ENCODE measurements around the gene EDRF1.
A peak's percentile ranks its signal among the peaks of the same experiment; 100 is the strongest.

Gene EDRF1, protein sequence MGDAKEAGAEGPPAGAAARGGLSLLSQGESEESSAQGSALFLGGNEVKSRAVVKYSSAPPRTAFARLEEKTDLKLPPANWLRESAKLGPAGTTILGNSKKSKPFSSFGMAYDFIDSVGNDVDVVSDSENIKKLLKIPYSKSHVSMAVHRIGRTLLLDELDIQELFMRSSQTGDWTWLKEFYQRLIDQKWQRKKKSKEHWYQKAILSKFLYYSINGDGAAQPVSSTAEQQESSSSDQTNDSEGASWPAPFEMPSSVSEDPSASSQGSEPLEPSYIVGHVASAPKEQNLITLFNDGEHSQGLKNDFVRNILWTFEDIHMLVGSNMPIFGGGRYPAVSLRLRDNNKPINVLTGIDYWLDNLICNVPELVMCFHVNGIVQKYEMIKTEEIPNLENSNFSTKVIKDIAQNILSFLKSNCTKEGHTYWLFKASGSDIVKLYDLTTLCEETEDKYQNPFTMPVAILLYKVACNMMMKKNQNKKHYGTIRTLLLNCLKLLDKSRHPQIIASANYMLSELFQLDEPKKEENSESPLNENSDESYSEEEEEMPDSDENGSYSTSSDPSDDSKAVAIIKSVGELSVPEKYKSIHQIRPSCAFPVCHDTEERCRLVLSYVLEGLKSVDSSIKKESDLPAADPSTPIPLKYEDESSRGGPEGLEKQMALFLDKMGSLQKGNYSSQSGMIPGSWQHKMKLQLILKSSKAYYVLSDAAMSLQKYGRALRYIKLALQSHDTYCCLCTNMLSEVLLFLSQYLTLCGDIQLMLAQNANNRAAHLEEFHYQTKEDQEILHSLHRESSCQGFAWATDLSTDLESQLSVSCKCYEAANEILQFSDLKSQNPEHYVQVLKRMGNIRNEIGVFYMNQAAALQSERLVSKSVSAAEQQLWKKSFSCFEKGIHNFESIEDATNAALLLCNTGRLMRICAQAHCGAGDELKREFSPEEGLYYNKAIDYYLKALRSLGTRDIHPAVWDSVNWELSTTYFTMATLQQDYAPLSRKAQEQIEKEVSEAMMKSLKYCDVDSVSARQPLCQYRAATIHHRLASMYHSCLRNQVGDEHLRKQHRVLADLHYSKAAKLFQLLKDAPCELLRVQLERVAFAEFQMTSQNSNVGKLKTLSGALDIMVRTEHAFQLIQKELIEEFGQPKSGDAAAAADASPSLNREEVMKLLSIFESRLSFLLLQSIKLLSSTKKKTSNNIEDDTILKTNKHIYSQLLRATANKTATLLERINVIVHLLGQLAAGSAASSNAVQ

DNA sequence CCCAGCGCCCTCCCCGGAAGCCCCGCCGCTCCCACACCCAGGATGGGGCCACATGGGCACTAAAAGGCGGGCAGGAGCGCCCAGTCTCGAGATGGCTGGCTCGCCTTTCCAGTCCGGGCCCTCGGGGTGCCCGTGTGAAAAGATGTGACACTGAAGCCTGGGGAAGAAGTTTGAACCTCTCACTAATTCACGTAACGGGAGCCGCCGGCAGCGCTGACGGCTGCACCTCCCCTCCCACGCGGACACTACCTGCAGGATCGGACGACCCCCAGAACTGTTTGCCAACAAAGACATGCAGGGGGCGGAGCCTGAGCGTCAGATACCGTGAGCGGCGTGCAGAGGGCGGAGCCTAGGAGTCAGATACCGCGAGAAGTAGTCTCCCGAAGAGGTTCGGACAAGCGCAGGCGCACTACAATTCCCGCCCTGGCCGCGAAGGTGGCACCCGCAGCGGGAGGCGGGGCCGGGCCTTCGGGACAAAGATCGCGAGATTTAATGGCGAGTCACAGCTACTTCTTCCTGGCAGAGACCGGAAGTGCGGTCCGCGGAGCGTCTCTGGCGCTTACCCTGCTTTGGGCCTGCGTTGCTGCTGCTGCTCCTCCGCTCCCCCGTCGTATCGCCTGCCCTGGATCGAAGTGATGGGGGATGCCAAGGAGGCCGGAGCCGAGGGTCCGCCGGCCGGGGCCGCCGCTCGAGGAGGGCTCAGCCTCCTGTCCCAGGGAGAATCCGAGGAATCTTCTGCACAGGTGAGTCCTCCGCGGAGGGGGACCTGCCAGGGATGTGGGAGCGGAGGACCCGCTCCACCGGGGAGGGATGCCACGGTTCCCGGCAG, at the start of gene EDRF1:
Gene EDRF1, plus strand, starts transcription at position 537 of the 829 bp plus-strand sequence. Its CDS starts 99 bp downstream, at position 636.
- Mint-ChIP-seq H3K27ac (ENCODE audit: low read depth) (peak within 1 kb of the TSS; percentile 98), H3K27me3 (no peaks in the 10 kb centered on the region), H3K4me1 (peaks cover 20% of the 10 kb centered on the region), H3K9me3 (no peaks in the 10 kb centered on the region), H3K36me3 (ENCODE audit: insufficient read depth) (peaks cover 42% of the 10 kb centered on the region), H3K4me3 (peak within 1 kb of the TSS; percentile 95)
- DNase-seq (ENCODE audit: low spot score in 2 of 2) (peak; percentile 98 to 99), ATAC-seq (replicated peaks; ENCODE audit: extremely low read depth, poor library complexity, severe bottlenecking) (peak; percentile 89)

DNA sequence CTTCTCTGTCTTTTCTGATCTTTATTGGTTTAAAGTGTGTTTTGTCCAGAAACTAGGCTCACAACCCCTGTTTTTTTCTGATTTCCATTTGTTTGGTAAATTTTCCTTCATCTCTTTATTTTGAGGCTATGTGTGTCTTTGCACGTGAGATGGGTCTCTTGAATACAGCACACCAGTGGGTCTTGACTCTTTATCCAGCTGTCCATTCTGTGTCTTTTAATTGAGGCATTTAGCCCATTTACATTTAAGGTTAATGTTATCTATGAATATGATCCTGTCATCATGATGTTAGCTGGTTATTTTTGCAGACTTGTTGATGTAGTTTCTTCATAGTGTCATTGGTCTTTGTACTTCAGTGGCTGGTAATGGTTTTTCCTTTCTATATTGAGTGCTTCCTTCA, 46.6 kb upstream of the EDRF1 start:
- peaks cover 5% of the 10 kb centered on the region for H3K4me1 Mint-ChIP-seq
- DNase-seq (ENCODE audit: low spot score in 2 of 2) (no peak), ATAC-seq (replicated peaks; ENCODE audit: extremely low read depth, poor library complexity, severe bottlenecking) (no peak)
- H3K27me3 Mint-ChIP-seq: peaks cover 68% of the 10 kb centered on the region
- no peaks in the 10 kb centered on the region for H3K36me3 Mint-ChIP-seq (ENCODE audit: insufficient read depth)
- no peak overlapping the region for H3K27ac Mint-ChIP-seq (ENCODE audit: low read depth)
- peaks cover 37% of the 10 kb centered on the region for H3K9me3 Mint-ChIP-seq
- H3K4me3 Mint-ChIP-seq: no peak overlapping the region

DNA sequence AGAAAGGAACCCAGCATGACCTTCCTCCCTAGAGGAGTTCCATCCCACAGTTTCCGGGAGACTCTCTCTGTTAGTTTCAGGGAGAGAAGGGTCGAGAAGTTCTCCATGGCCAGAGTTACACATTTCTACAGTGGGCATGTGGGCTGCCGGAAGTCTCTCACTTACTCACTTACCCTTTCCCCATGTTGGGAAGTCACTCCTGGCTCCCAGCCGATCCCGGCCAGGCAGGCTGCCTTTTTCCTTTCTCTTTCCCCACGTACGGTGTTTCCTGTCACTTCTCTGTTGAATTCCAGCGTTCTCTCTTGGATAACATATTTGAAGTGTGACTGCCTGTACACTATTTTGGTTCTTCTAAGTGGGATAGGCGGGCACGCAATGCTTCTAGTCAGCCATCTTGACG, 40.1 kb upstream of the EDRF1 start:
- Mint-ChIP-seq H3K36me3 (ENCODE audit: insufficient read depth) (no peaks in the 10 kb centered on the region), H3K27ac (ENCODE audit: low read depth) (no peak overlapping the region), H3K9me3 (peaks cover 12% of the 10 kb centered on the region), H3K4me3 (no peak overlapping the region), H3K4me1 (no peaks in the 10 kb centered on the region), H3K27me3 (peaks cover 55% of the 10 kb centered on the region)
- DNase-seq (ENCODE audit: low spot score in 2 of 2): no peak
- ATAC-seq (replicated peaks; ENCODE audit: extremely low read depth, poor library complexity, severe bottlenecking): no peak

DNA sequence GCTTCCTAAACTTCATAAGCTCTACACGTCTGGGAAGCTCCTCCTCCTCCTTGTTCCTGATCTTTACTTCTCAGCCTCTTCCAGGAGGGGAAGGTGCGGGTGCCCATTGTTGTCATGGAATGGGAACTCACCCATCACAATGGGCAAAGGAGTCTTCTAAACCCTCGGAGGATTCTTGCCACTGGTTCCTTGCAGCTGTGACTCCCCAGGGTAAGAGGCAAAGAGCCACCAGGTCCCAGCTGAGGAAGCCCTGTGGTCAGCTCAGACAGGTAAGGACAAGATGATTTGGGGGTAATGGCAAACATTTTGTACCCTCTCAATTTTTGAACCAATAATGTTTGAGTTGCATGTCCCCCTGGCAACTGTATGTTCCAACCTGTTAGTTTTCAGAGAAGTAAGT, 36.4 kb upstream of the EDRF1 start, which contains the start of gene TEX36:
Gene TEX36, minus strand, starts transcription at position 101 of the 400 bp plus-strand sequence. CDS start 174 bp downstream, outside the sequence.
- Mint-ChIP-seq H3K4me3 (no peak within 1 kb of the TSS), H3K4me1 (no peaks in the 10 kb centered on the region), H3K27me3 (peaks cover 35% of the 10 kb centered on the region), H3K36me3 (ENCODE audit: insufficient read depth) (no peaks in the 10 kb centered on the region), H3K27ac (ENCODE audit: low read depth) (no peak within 1 kb of the TSS), H3K9me3 (peaks cover 3% of the 10 kb centered on the region)
- DNase-seq (ENCODE audit: low spot score in 2 of 2): no peak
- ATAC-seq (replicated peaks; ENCODE audit: extremely low read depth, poor library complexity, severe bottlenecking): no peak

DNA sequence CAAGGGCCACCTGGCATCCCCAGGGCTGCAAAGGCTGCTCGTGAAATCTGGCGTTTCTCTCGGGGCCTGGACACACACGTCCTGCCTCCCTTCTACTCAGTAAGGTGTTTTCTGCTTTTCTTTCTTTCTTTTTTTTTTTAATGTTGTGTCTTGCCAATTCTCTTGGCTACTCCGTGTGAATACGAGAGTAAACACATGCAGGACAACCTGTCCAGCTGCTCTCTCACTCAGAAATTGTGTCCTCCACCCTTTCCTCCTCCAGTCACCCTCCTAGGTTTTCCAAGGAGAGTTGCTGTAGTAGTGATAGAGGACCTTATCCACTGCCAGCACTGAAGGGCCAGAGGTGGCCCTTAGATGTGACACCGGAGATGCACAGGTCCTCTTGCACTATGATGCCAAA, 35.7 kb upstream of the EDRF1 start:
- DNase-seq (ENCODE audit: low spot score in 2 of 2): no peak
- Mint-ChIP-seq H3K27ac (ENCODE audit: low read depth) (no peak overlapping the region), H3K27me3 (peaks cover 35% of the 10 kb centered on the region), H3K36me3 (ENCODE audit: insufficient read depth) (no peaks in the 10 kb centered on the region), H3K4me3 (no peak overlapping the region), H3K4me1 (no peaks in the 10 kb centered on the region), H3K9me3 (no peaks in the 10 kb centered on the region)
- ATAC-seq (replicated peaks; ENCODE audit: extremely low read depth, poor library complexity, severe bottlenecking): no peak

DNA sequence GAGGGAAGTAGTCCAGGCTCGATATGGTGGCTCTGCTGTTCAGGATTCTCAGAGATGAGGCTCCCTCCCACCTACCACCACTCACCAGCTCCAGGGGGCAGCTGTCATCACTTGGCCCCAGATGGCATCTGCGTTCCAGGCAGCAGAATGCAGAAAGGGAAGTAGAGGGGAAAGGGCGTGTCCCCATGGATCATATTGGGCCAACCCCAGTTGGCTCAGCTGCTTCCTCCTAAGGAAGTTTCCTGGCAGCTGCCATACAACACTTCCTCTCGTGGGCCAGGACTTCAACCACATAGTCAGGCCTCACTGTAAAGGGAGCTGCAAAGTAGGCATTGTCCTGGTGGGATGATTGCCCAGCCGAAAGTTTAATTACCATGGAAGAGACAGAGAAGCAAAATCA, 34.9 kb upstream of the EDRF1 start:
- Mint-ChIP-seq H3K36me3 (ENCODE audit: insufficient read depth) (no peaks in the 10 kb centered on the region), H3K4me3 (no peak overlapping the region), H3K4me1 (no peaks in the 10 kb centered on the region), H3K27me3 (peaks cover 35% of the 10 kb centered on the region), H3K27ac (ENCODE audit: low read depth) (no peak overlapping the region), H3K9me3 (no peaks in the 10 kb centered on the region)
- no peak for DNase-seq (ENCODE audit: low spot score in 2 of 2)
- ATAC-seq (replicated peaks; ENCODE audit: extremely low read depth, poor library complexity, severe bottlenecking): no peak

DNA sequence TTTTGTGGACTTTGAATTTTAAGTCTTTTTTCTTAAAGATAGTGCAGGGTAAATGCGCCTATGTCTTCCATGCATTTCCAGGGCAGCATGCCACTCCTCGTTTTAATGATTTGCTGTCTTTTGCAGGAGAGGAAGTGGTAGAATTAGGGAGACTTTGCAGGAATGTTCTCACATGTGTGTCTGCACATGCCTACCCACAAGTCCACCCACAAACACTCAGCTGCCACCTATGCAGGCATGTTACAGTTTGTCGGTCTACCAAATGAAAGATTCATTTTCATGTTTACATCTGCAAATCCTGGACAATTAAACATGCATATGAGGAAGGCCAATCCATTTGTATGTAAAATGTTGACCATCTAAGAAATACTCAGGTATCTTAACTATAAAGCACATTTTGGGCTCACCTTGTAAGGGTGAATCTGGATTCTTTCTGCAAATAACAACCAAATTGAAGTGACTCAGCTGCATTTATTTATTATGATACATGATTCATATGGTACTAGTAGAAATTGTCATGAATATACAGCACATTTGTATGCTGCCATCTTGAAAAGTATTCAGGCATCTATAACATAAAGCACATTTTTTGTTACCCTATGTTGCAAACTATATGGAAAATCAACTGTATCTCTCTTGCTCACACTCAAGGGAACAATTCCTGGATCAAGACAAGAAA, 31.9 kb upstream of the EDRF1 start:
- ATAC-seq (replicated peaks; ENCODE audit: extremely low read depth, poor library complexity, severe bottlenecking): no peak
- DNase-seq (ENCODE audit: low spot score in 2 of 2): no peak
- H3K4me3 Mint-ChIP-seq: no peak overlapping the region
- H3K27ac Mint-ChIP-seq (ENCODE audit: low read depth): no peak overlapping the region
- no peaks in the 10 kb centered on the region for H3K36me3 Mint-ChIP-seq (ENCODE audit: insufficient read depth)
- no peaks in the 10 kb centered on the region for H3K9me3 Mint-ChIP-seq
- H3K4me1 Mint-ChIP-seq: peaks cover 5% of the 10 kb centered on the region
- peaks cover 17% of the 10 kb centered on the region for H3K27me3 Mint-ChIP-seq

DNA sequence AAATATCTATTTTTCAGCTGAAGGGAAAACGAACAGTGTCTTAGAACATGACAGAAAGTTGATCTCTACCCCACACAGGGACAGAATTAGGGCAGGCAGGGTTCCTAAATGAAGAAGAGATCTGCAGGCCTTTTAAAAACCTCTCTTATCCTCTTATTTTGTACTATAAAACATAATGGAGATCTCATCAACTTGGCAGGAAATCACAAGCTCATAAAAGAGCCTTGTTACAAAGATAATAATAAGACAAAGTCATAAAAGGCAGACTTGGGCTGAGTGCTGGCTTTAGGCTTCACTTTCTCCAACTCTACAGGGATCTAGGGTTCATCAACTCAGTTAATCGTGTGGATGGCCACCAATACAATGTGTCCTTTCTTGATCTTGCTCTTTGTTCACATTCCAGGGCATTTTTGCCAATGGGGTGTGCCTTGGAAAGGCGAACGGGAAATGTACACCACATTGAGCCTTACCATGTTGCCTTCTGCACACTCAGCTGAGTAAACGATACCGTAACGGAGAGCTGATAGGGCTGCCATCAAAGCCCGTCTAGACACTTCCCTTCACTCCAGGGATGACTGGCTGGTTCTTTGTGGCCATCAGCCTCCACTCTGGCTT, 29.4 kb upstream of the EDRF1 start:
- DNase-seq (ENCODE audit: low spot score in 2 of 2) (no peak), ATAC-seq (replicated peaks; ENCODE audit: extremely low read depth, poor library complexity, severe bottlenecking) (no peak)
- Mint-ChIP-seq H3K4me1 (peaks cover 5% of the 10 kb centered on the region), H3K27ac (ENCODE audit: low read depth) (no peak overlapping the region), H3K9me3 (no peaks in the 10 kb centered on the region), H3K27me3 (no peaks in the 10 kb centered on the region), H3K36me3 (ENCODE audit: insufficient read depth) (no peaks in the 10 kb centered on the region), H3K4me3 (no peak overlapping the region)

DNA sequence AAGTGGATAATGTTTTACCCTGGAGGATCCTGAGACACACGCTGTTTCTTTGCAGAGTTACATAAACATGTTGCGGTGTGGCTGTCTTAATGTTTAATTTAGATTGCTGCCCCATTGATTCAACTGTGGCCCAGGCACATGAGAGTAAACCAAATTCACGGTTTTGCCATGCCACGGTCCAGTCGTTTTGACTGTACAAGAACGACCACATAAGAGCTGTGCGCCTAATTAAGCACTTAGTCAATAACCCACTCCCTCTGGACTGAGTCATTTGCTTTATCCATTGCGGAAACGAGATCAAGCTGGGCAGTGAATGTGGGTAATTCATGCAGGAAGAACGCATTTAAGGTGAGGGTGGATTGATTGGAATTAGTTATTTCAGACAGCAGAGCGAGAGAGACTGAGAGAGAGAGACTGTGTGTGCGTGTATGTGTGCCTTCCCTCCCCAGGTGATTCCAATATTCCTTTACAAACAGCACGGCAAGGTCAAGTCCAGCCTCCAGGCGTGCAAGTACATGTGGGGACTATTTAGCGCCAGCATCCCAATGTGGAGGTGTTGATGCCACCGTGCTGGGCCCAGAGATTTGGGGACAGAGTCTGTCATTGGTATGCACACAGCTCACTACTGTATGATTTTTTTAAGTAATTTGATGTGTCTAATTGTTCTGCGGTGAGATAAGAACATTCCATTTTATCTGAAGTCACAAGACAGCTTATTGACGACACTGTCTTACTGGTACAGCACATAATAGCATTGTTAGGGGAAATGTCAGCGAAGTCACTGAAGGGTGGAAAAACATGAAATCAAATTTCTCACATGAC, 28.1 kb upstream of the EDRF1 start:
- DNase-seq (ENCODE audit: low spot score in 2 of 2) (no peak), ATAC-seq (replicated peaks; ENCODE audit: extremely low read depth, poor library complexity, severe bottlenecking) (no peak)
- no peaks in the 10 kb centered on the region for H3K36me3 Mint-ChIP-seq (ENCODE audit: insufficient read depth)
- peak overlapping the region; percentile 11 for H3K27ac Mint-ChIP-seq (ENCODE audit: low read depth)
- H3K27me3 Mint-ChIP-seq: peaks cover 4% of the 10 kb centered on the region
- peaks cover 5% of the 10 kb centered on the region for H3K4me1 Mint-ChIP-seq
- no peaks in the 10 kb centered on the region for H3K9me3 Mint-ChIP-seq
- H3K4me3 Mint-ChIP-seq: no peak overlapping the region

DNA sequence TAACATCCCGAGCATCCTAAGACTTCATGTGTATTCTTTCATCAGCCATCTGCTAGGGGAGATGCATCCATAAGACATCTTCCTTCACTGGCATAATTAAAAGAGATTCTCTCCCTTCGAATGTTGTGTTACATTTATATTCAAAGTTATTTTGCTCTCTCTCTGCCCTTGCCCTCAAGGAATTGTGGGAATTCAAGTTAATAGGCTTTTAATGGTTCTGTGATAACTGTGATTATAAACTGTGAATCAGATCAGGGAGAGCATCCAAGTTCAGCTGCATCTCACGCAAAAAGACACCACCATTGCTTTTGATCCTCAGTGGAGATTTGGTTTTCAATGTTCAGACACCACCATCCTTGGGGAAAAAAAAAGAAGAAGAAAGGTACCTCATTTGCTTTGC, 27.3 kb upstream of the EDRF1 start:
- Mint-ChIP-seq H3K9me3 (no peaks in the 10 kb centered on the region), H3K4me3 (no peak overlapping the region), H3K36me3 (ENCODE audit: insufficient read depth) (no peaks in the 10 kb centered on the region), H3K27me3 (peaks cover 13% of the 10 kb centered on the region), H3K4me1 (peaks cover 5% of the 10 kb centered on the region), H3K27ac (ENCODE audit: low read depth) (no peak overlapping the region)
- ATAC-seq (replicated peaks; ENCODE audit: extremely low read depth, poor library complexity, severe bottlenecking) (no peak), DNase-seq (ENCODE audit: low spot score in 2 of 2) (no peak)
